HFFc6 (cell line): ENCODE data around the gene MT4. TPM values are rescaled to one million over a fixed set of nuclear protein-coding genes. Genes with fewer than 3 reads are reported as not detected.

ENCODE experiments used
- DNase-seq: peaks from one replicate; pipeline ENCODE4 v3.0.0-alpha.2; 2018
- H3K27ac Mint-ChIP-seq: 2 replicates; pipeline ENCODE4 v1.8.0; 2020; ENCODE audit warnings: mild to moderate bottlenecking, mixed read lengths
- H3K27me3 Mint-ChIP-seq: 2 replicates; pipeline ENCODE4 v1.8.0; 2021; ENCODE audit warnings: mild to moderate bottlenecking, moderate library complexity, mixed read lengths; ENCODE audit not compliant: insufficient read depth
- H3K36me3 Mint-ChIP-seq: 2 replicates; pipeline ENCODE4 v1.8.0; 2021; ENCODE audit warnings: low read depth, mixed read lengths
- H3K4me1 Mint-ChIP-seq: 2 replicates; pipeline ENCODE4 v1.8.0; 2020; ENCODE audit warnings: low read depth, mixed read lengths
- H3K4me3 Mint-ChIP-seq: 2 replicates; pipeline ENCODE4 v1.8.0; 2020; ENCODE audit warnings: mild to moderate bottlenecking, moderate library complexity, mixed read lengths
- H3K9me3 Mint-ChIP-seq: 2 replicates; pipeline ENCODE4 v1.8.0; 2020; ENCODE audit warnings: mild to moderate bottlenecking, mixed read lengths
- long read RNA-seq: library from polyadenylated mRNA; unstranded; transcript quantifications from one replicate; pipeline ENCODE4 v2.0.0, GENCODE V29; 2019
- total RNA-seq, 6 experiments: library from RNA; stranded (reverse); fragmentation: NEBNext Ultra II Directional; extraction: Animal tissue kit (Norgen Biotek cat#: 25700); gene quantifications; 2 replicates in 1 of 6; 3 replicates in 5 of 6; pipeline ENCODE4 v1.2.3, GENCODE V29; 2021
- TF ChIP-seq, protein P1 (sequence below): fragments of 200-600 bp; sonication (generic); IDR thresholded peaks from 2 replicates; pipeline ENCODE4 v1.5.0; 2021; ENCODE audit warnings: antibody characterized with exemption, mild to moderate bottlenecking

The MT4 gene
- total RNA-seq = not detected
- long read RNA-seq = 0 reads

DNA sequence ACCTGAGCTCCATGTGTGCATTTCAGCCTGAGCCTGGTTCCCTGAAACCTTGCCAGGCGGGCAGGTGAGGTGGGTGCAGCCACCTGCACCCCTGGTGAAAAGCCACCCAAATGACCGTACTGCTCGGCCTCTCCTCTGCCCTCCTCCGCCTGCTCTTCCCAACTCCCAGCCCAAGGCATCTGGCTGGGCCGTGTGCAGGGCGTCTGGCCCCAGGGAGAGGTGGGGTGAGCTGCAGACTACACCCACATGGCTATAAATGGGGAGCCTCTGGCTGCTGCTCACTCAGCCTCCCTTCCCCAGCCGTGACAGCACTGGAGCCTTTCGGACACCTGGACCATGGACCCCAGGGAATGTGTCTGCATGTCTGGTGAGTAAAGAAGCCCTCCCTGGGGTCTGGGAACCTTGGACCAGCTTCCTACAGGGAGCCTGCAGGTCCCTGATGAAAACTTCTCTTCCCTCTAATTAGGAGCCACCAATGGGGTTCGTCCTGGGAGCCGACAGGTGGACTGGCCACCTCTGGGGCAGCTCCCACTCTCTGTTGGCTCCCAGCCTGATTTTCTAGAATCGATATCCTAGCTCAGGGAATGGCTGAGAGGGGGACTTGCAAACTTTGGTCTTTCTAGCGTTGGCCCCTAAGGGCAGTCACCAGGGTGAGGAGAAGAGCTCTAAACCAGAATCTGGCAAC is at the start of gene MT4:
TSS of gene MT4 (plus strand) at position 281 of the 685 bp plus-strand sequence. CDS start at position 337, 56 bp downstream.
- Mint-ChIP-seq H3K27ac (no peak within 1 kb of the TSS), H3K4me1 (no peaks in the 10 kb centered on the region), H3K9me3 (no peaks in the 10 kb centered on the region), H3K36me3 (no peaks in the 10 kb centered on the region), H3K27me3 (peaks cover 47% of the 10 kb centered on the region), H3K4me3 (no peak within 1 kb of the TSS)
- no peak for DNase-seq
- TF ChIP-seq, protein P1, sequence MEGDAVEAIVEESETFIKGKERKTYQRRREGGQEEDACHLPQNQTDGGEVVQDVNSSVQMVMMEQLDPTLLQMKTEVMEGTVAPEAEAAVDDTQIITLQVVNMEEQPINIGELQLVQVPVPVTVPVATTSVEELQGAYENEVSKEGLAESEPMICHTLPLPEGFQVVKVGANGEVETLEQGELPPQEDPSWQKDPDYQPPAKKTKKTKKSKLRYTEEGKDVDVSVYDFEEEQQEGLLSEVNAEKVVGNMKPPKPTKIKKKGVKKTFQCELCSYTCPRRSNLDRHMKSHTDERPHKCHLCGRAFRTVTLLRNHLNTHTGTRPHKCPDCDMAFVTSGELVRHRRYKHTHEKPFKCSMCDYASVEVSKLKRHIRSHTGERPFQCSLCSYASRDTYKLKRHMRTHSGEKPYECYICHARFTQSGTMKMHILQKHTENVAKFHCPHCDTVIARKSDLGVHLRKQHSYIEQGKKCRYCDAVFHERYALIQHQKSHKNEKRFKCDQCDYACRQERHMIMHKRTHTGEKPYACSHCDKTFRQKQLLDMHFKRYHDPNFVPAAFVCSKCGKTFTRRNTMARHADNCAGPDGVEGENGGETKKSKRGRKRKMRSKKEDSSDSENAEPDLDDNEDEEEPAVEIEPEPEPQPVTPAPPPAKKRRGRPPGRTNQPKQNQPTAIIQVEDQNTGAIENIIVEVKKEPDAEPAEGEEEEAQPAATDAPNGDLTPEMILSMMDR = no peak

DNA sequence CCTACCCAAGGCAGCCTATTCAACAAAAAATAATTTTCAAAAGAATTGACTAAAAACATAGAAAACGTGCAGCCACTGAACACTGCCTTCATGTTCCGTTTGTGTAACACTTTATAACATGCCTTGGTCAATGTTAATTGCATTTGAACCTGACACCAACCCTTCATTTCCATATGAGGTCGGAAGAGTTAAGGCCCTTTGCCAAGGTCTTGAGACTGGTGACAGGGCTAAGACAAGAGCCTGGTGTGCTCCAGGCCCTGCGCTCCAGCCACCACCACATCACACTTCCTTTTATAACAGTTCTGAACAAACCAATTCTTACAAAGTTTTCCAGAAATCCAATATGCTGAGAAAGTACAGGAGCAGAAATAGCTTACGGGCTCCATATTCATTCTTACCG is 49.2 kb upstream of the MT4 start:
- Mint-ChIP-seq H3K9me3 (no peaks in the 10 kb centered on the region), H3K4me1 (peaks cover 66% of the 10 kb centered on the region), H3K36me3 (no peaks in the 10 kb centered on the region; the same call in 1 of the 2 replicates), H3K4me3 (no peak overlapping the region), H3K27ac (no peak overlapping the region), H3K27me3 (no peaks in the 10 kb centered on the region)
- no peak for DNase-seq
- TF ChIP-seq, protein P1 = no peak

DNA sequence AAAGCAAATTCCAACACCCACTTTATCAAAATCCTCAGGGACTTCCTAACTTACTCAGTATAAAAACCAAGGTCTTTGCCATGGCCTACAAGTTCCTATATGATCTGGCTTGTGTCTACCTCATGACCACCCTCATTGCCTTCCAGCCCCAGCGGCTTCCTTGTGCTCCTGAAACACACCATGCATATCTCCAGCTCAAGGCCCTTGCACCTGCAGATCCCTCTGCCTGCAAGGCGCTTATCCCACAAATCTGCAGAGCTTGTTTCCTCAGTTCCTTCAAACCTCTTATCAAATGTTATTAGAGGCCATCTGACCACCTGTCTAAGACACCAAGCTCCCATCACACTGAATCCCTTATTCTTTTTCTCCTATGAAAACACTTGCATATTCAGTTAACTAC is 47.7 kb upstream of the MT4 start:
- no peak overlapping the region for H3K27ac Mint-ChIP-seq
- H3K36me3 Mint-ChIP-seq = no peaks in the 10 kb centered on the region
- DNase-seq = no peak
- TF ChIP-seq, protein P1 = no peak
- H3K4me3 Mint-ChIP-seq = no peak overlapping the region; the same call in 1 of the 2 replicates
- H3K9me3 Mint-ChIP-seq = no peaks in the 10 kb centered on the region
- no peaks in the 10 kb centered on the region for H3K27me3 Mint-ChIP-seq
- H3K4me1 Mint-ChIP-seq = peaks cover 57% of the 10 kb centered on the region

GRCh38 chr16:56518425-56518824 is 46.4 kb upstream of the MT4 start:
- Mint-ChIP-seq H3K4me1 (peaks cover 65% of the 10 kb centered on the region), H3K36me3 (no peaks in the 10 kb centered on the region), H3K9me3 (no peaks in the 10 kb centered on the region), H3K27ac (no peak overlapping the region), H3K4me3 (peak overlapping the region; percentile 89), H3K27me3 (no peaks in the 10 kb centered on the region)
- TF ChIP-seq, protein P1 = no peak
- DNase-seq = no peak

GRCh38 chr16:56519459-56520250 is 45.2 kb upstream of the MT4 start, which contains the start of gene BBS2:
Gene BBS2 (minus strand): TSS chr16:56520024. CDS start chr16:56519862, 162 bp downstream.
- peak within 1 kb of the TSS; percentile 89 for H3K4me3 Mint-ChIP-seq
- peak within 1 kb of the TSS; percentile 61 for H3K27ac Mint-ChIP-seq
- H3K27me3 Mint-ChIP-seq = no peaks in the 10 kb centered on the region
- H3K9me3 Mint-ChIP-seq = no peaks in the 10 kb centered on the region
- peak; percentile 74 for DNase-seq
- peaks cover 60% of the 10 kb centered on the region for H3K4me1 Mint-ChIP-seq
- TF ChIP-seq, protein P1 = 0 out of 2 replicates have a peak, but pooled peaks have one; percentile 24
- no peaks in the 10 kb centered on the region for H3K36me3 Mint-ChIP-seq
